Activated CD4-positive, alpha-beta T cell treated with anti-CD3 and anti-CD28 coated beads for 36 hours (primary cell): ENCODE data around the gene CCDC146. TPM values are rescaled to one million over a fixed set of nuclear protein-coding genes. Genes with fewer than 3 reads are reported as not detected.
"Not testable (repeated sequence)": the region's sequence is repeated elsewhere in the genome, so short reads cannot be mapped to it uniquely, and the experiment has no call there.

ENCODE experiments used
- ATAC-seq: fragments of 200-7000 bp; cut with Tn5 transposase; one replicate; pipeline ENCODE4 v1.10.0; 2021; ENCODE audit warnings: mild to moderate bottlenecking, moderate library complexity
- CTCF ChIA-PET: fragments of 350-600 bp; sonication (Branson Sonifier 250); formaldehyde crosslinking; loops from one replicate; lab custom pipeline; 2021; ENCODE audit warnings: antibody characterized with exemption; lab: Charles Lee
- POLR2A ChIA-PET: fragments of 350-600 bp; sonication (Branson Sonifier 250); formaldehyde crosslinking; loops from one replicate; lab custom pipeline; 2021; ENCODE audit warnings: antibody characterized with exemption, inconsistent platforms; lab: Charles Lee
- DNase-seq: peaks from one replicate; pipeline ENCODE4 v3.0.0-alpha.2; 2020
- H3K27ac Mint-ChIP-seq: one replicate; pipeline ENCODE4 v1.8.0; 2021; ENCODE audit warnings: mixed read lengths
- H3K27me3 Mint-ChIP-seq: one replicate; pipeline ENCODE4 v1.8.0; 2021; ENCODE audit warnings: mixed read lengths
- H3K36me3 Mint-ChIP-seq: one replicate; pipeline ENCODE4 v1.8.0; 2021; ENCODE audit warnings: low read depth, mixed read lengths
- H3K4me1 Mint-ChIP-seq: one replicate; pipeline ENCODE4 v1.8.0; 2021; ENCODE audit warnings: mixed read lengths
- H3K4me3 Mint-ChIP-seq: one replicate; pipeline ENCODE4 v1.8.0; 2021; ENCODE audit warnings: mild to moderate bottlenecking, moderate library complexity, mixed read lengths
- H3K9me3 Mint-ChIP-seq: one replicate; pipeline ENCODE4 v1.8.0; 2021; ENCODE audit warnings: low read depth, mixed read lengths
- intact Hi-C, 2 experiments: fragments of 100-400 bp; cut with DNase I in 1 of 2; cut with micrococcal nuclease in 1 of 2; formaldehyde crosslinking; loops; one replicate each; pipeline versions ENCODE4 v1.14.2 to v1.15.1; 2022 to 2024; cut with DNase I, micrococcal nuclease
- total RNA-seq, 2 experiments: library from RNA; stranded (reverse); gene quantifications; one replicate each; pipeline ENCODE4 v1.2.3, GENCODE V29; 2021

Gene CCDC146
- total RNA-seq, 2 experiments from 2014 or later: 1.2 to 1.7 TPM

DNA sequence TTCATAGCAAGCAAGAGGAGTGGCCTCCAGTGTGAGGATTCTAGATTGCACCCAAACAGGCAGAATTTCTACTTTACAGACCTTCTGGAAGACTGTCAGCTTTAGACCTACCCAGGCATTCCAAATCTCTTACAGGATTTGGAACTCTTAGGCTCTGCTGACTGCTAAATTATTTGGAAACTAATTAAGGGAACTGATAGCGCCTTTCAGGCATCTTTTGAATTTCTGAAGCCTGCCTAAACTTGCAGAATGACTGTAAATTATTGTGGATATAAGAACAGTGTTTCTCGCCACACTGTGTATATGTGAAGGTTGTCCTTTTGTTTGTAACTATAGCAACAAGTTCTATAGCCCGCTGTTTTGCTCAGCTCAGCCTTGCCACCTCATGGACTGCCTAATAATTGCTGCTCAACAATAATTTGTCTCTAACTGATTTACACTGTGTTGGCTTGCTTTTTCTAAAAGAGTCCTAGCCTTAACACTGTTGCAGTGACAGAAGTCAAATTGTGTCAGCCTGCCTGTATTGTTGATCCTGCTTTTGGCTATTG, 32.6 kb downstream of the CCDC146 start:
- CTCF ChIA-PET: not testable (repeated sequence)

DNA sequence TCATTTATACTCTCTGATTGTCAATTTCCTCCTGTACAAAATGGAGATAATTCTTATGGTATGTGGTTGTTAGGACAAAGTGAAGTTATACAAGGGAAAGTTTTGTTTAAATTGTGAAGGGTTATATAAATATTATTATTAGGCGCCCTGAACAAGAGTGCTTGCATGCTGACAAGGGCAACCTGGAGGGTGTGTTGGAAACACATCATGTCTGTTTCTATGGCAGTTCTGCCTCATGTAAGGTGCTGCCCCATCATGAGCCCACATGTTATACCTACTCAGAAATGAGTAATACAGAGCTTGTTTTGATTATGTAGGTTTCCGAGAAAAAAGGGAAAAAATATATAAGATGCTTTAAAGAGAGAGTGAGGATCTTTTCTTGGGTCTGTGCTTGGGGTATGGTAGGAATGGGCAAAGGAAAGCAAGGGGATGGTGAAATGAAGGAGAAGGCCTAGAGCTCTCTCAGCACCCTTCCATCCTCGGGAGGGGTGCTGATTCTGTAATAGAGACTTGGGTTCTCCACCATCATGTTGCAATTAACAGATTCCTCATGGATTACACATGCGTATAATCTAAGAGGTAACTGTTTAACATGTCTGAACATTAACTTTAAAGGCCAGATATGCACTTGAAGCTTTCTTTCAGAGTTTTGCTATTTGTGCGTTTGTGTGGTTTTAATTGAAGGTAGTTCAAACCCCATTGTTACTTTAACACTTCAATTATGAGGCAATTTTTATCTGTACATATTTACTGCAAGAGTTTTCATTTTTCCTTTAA, 33.4 kb downstream of the CCDC146 start:
- H3K27me3 Mint-ChIP-seq, POLR2A ChIA-PET, H3K4me3 Mint-ChIP-seq, H3K9me3 Mint-ChIP-seq, intact Hi-C loops, CTCF ChIA-PET, H3K36me3 Mint-ChIP-seq: not testable (repeated sequence)
- peaks cover 17% of the 10 kb centered on the region for H3K4me1 Mint-ChIP-seq
- peak; percentile 47 for DNase-seq
- ATAC-seq: peak; percentile 85
- peak overlapping the region; percentile 19 for H3K27ac Mint-ChIP-seq

More for the DNA sequence above, 32.6 kb downstream of the CCDC146 start:
- DNase-seq, H3K36me3 Mint-ChIP-seq, H3K27me3 Mint-ChIP-seq, ATAC-seq, POLR2A ChIA-PET, H3K9me3 Mint-ChIP-seq, H3K4me3 Mint-ChIP-seq, intact Hi-C loops: not testable (repeated sequence)
- peaks cover 17% of the 10 kb centered on the region for H3K4me1 Mint-ChIP-seq
- peak overlapping the region; percentile 17 for H3K27ac Mint-ChIP-seq

DNA sequence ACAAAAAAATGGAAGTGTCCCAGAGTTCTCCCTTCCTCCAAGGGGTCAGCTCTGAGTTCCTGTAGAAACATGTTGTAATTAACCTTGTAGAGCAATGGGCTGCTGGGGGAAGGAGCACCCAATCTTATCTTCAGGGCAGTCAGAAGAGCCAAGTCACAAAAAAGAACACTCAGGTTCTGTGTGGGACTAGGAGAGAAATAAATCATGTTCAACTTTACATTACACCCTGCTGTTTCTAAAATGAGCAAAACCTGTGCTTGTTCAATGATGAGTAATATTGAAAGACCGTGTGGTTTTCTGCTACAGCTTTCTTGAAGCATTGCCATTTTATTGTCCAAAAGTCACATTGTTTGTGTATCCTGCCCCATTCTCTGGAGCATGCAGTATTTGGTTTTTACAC, 34.6 kb downstream of the CCDC146 start:
- H3K27me3 Mint-ChIP-seq, H3K4me3 Mint-ChIP-seq, H3K9me3 Mint-ChIP-seq, H3K36me3 Mint-ChIP-seq, CTCF ChIA-PET, DNase-seq, intact Hi-C loops, POLR2A ChIA-PET: not testable (repeated sequence)
- peak; percentile 88 for ATAC-seq
- peaks cover 17% of the 10 kb centered on the region for H3K4me1 Mint-ChIP-seq
- peak overlapping the region; percentile 69 for H3K27ac Mint-ChIP-seq

DNA sequence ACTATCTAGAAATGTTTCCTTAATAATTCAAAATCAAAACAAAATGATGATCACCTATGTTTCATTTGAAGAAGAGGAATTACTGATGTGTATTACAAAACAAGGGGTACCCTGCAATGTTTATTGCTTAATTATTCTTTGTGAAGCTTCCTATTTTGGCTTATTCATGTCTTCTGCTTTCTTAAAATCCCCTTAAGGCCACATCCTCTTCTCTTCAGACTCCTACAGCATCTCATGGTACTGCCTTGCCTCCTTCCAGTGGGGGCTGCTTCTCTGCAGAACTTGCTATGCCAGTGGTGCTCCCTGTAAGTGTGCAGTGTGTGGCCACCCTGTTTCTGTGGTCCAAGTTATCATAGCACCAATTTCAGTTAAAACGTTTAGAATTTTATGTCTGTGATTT, 35.0 kb downstream of the CCDC146 start:
- ChIA-PET CTCF (no interaction called here), POLR2A (no interaction called here)
- H3K27ac Mint-ChIP-seq: peak overlapping the region; percentile 69
- DNase-seq (peak; percentile 5), ATAC-seq (peak; percentile 28)
- peaks cover 17% of the 10 kb centered on the region for H3K4me1 Mint-ChIP-seq
- no peak overlapping the region for H3K4me3 Mint-ChIP-seq
- no peaks in the 10 kb centered on the region for H3K9me3 Mint-ChIP-seq
- intact Hi-C loops: no loop called here
- H3K27me3 Mint-ChIP-seq: no peaks in the 10 kb centered on the region
- H3K36me3 Mint-ChIP-seq: no peaks in the 10 kb centered on the region

DNA sequence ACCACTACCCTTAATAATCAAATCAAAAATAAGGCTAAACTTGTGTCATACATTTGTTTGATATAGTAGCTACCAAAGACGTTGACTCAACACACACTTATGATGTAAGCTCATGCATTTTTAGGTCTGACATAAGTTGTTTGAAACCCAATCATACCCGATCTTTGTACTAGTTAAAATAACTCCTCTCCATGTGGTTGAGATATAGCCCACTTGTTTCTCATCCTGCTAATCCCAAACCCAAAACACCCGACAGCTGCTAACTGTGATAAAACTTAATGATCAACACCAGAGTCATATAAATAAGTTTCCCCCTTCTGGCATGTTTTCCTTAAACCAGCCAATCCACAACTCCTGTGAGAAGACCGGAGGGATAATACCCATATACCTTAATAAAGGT, 48.7 kb downstream of the CCDC146 start:
- H3K27ac Mint-ChIP-seq, H3K36me3 Mint-ChIP-seq, H3K27me3 Mint-ChIP-seq, intact Hi-C loops, H3K9me3 Mint-ChIP-seq, H3K4me1 Mint-ChIP-seq, H3K4me3 Mint-ChIP-seq, POLR2A ChIA-PET, ATAC-seq, DNase-seq: not testable (repeated sequence)
- CTCF ChIA-PET: interaction anchor here (1.3 kb wide), 1 partner anchor 75 kb away, joined by 5 read pairs; no protein-coding TSS in a partner anchor

DNA sequence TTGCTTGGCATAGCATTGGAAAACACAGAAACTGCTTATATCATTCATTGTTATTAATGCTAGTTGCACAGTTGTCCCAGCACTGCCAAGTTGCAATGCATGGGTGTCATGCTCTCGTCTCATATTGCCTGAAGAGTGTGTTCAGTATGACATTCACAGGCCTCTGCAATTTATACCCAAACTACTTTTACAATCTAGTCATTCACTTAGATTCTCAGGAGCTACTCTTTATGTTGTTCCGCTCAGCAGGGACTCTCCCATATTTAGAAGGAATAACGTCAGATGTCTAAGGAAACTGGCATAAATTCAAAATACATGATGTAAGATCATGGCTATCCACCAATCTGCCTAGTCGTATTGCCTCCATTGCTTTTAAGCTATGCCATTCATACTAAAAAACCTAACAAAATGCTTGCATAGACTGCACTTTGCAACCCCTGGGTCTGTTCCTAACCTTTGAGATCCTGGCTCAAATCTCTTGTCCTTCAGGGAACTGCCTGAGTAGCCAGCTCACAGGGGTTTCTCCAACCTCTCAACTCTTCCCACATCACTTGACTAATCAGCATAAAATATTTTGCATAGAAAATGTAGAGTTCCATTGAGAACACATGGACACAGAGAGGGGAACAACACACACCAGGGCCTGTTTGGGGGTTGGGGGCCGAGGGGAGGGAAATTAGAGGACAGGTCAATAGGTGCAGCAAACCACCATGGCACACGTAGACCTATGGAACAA, 50.2 kb downstream of the CCDC146 start:
- not testable (repeated sequence) for H3K27me3 Mint-ChIP-seq, ATAC-seq

DNA sequence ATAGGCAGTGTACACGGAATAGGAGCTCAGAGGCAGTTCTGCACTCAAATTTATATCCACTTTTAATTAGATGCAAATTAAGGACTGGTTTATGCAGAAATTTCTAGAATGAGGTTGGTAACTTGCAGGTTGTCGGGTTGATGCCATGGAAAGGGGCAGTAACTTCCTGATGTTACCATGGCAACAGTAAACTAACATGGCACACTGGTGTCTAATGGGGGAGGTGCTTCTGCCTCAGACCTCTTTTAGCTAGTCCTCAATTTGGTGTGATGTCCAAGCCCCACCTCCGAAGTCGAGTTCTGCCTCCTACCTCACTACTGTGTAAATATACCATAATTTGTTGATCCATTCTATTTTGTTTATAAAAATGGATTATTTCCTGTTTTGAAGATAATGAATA, 52.0 kb downstream of the CCDC146 start:
- H3K9me3 Mint-ChIP-seq, H3K4me3 Mint-ChIP-seq, H3K27ac Mint-ChIP-seq, POLR2A ChIA-PET, ATAC-seq, intact Hi-C loops, H3K4me1 Mint-ChIP-seq, H3K27me3 Mint-ChIP-seq, H3K36me3 Mint-ChIP-seq, CTCF ChIA-PET, DNase-seq: not testable (repeated sequence)

More for the DNA sequence above, 50.2 kb downstream of the CCDC146 start:
- H3K27ac Mint-ChIP-seq, H3K9me3 Mint-ChIP-seq, H3K36me3 Mint-ChIP-seq, intact Hi-C loops, POLR2A ChIA-PET, CTCF ChIA-PET, DNase-seq, H3K4me3 Mint-ChIP-seq, H3K4me1 Mint-ChIP-seq: not testable (repeated sequence)

DNA sequence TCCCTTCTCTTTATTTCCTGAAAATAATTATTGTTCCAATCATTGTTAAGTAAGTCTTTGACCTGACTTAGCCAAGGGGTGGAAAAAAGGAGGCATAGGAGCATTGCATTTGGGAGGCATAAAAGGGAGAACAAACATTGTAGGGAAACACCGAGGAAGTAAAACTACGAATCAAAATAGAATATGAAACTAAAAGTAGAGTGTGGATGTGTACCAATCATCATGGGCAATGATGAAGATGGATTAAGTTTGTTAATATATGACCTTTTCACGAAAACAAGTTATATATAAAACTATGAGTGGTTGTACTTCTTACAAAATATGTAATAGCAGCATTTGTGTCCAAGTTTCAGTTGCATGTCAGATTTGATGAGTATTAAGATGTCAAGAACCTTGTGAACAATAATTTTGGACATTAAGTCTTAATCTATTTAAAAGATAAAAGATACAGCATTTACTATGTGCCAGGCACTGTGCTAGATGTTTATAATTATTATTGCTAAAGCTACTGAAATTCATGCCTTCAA, 52.9 kb downstream of the CCDC146 start:
- intact Hi-C loops, H3K27me3 Mint-ChIP-seq, CTCF ChIA-PET, H3K27ac Mint-ChIP-seq, H3K36me3 Mint-ChIP-seq, POLR2A ChIA-PET, H3K4me1 Mint-ChIP-seq, H3K9me3 Mint-ChIP-seq, H3K4me3 Mint-ChIP-seq, DNase-seq, ATAC-seq: not testable (repeated sequence)

DNA sequence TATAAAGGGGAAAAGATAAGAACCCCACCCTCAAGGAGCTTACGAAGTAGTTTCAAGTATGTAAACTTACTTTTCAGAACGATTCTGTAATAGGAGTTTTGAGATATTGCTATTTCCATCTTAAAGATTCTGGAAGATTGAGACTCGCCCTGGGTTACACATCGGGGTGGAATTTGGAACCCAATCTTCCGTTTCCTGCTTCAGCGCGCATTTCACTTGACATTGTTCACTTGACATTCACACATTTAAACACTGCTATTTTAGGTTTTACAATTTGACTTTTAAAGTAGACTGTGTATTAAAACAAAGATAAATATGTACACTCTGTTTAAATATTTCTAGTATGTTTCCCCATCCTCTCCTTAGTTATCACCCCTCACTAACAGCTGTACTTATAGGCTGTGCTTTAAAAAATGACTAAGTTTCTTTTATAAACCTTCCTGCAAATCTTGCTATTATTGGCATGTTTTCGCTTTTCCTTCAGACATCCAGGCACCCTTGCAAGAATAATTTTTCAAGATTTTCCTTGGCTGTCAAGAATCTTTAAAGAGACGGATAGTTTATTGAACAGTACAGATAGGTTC, 55.0 kb downstream of the CCDC146 start:
- H3K4me1 Mint-ChIP-seq, DNase-seq, H3K4me3 Mint-ChIP-seq, ATAC-seq, POLR2A ChIA-PET, H3K27me3 Mint-ChIP-seq, H3K36me3 Mint-ChIP-seq, intact Hi-C loops, H3K9me3 Mint-ChIP-seq, H3K27ac Mint-ChIP-seq, CTCF ChIA-PET: not testable (repeated sequence)

DNA sequence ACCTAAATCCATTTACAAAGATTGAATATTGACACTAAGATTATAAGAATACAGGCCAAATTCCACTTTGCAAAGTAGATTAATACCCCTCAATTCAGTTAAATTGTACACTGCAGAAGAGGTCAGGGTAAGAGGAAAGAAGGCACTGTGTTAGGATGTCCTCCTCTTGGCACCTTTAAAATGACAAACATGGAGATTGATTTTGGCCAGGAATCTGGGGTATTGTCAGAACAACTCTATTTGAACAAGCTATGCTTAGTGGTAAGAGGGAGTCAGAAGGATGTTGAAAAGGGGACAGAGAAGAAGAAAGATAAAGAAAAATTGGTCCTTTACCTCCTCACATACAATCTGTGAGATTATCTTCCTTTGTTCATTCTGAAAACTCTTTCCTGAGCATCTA, 55.6 kb downstream of the CCDC146 start:
- H3K36me3 Mint-ChIP-seq, intact Hi-C loops, CTCF ChIA-PET: not testable (repeated sequence)

DNA sequence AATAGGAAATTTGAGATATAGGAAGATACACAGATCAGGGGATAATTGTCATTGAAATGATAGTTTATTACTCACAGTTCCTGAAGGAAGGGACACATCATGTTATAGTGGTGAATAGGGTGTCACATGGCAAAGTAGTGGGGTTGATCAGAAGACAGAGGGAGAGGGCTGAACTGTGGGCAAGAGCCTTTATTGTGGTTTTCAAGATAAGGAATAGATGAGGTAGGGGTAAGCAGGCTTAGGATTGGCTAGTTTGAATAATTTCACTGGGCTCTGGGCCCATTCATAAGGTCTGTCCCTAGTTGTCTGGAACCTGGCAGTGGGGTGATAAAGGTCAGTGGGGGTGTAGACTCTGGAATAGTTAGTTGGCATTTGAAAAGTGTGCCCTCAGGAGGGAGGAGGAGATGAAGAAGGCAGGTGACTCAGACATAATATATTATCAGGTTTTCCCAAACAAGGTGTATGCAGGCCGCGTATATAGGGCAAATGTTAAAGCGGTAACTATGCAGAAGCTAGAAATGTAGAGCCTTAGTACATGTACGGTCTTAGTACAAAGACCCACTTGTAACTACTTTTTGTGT, 58.7 kb downstream of the CCDC146 start:
- no peak overlapping the region for H3K27ac Mint-ChIP-seq
- no peaks in the 10 kb centered on the region for H3K36me3 Mint-ChIP-seq
- H3K4me1 Mint-ChIP-seq: no peaks in the 10 kb centered on the region
- DNase-seq (no peak), ATAC-seq (no peak)
- H3K4me3 Mint-ChIP-seq: no peak overlapping the region
- CTCF ChIA-PET: no interaction called here
- H3K9me3 Mint-ChIP-seq: no peaks in the 10 kb centered on the region
- intact Hi-C loops: no loop called here
- H3K27me3 Mint-ChIP-seq: no peaks in the 10 kb centered on the region
- POLR2A ChIA-PET: no interaction called here

More for the DNA sequence above, 55.6 kb downstream of the CCDC146 start:
- POLR2A ChIA-PET, H3K27me3 Mint-ChIP-seq, H3K4me1 Mint-ChIP-seq, H3K27ac Mint-ChIP-seq, H3K4me3 Mint-ChIP-seq, ATAC-seq, DNase-seq, H3K9me3 Mint-ChIP-seq: not testable (repeated sequence)
